K562 (cell line): ENCODE data around the gene CACNB1. TPM values are rescaled to one million over a fixed set of nuclear protein-coding genes. Genes with fewer than 3 reads are reported as not detected.
A peak's percentile ranks its signal among the peaks of the same experiment; 100 is the strongest.

Source experiments
- ADNP ChIP-seq: fragments of 200-800 bp; sonication (Bioruptor generic); IDR thresholded peaks from 2 replicates; pipeline ENCODE4 v1.6.1; 2016; ENCODE audit warnings: missing genetic modification characterization, missing compliant biosample characterization
- ARID2 ChIP-seq: fragments of 450-650 bp; IDR thresholded peaks from 2 replicates; pipeline ENCODE4 v1.6.1; 2017; ENCODE audit warnings: antibody characterized with exemption, mild to moderate bottlenecking
- BACH1 ChIP-seq: fragments of 200-800 bp; sonication (Bioruptor generic); IDR thresholded peaks from 2 replicates; pipeline ENCODE4 v1.6.1; 2016; ENCODE audit warnings: missing genetic modification characterization, missing compliant biosample characterization
- BRD4 ChIP-seq: fragments of 200-600 bp; sonication (generic); IDR thresholded peaks from 2 replicates; pipeline ENCODE4 v1.6.1; 2017; ENCODE audit warnings: inconsistent platforms
- CBX5 ChIP-seq: IDR thresholded peaks from 2 replicates; pipeline ENCODE4 v1.6.1; 2014; ENCODE audit warnings: low read depth, borderline replicate concordance
- COPS2 ChIP-seq: fragments of 450-650 bp; conservative IDR thresholded peaks from 2 replicates; pipeline ENCODE4 v1.6.1; 2016; ENCODE audit warnings: mild to moderate bottlenecking, moderate library complexity
- HDGF ChIP-seq: fragments of 450-650 bp; IDR thresholded peaks from 2 replicates; pipeline ENCODE4 v1.6.1; 2016
- HNRNPUL1 ChIP-seq: fragments of 200-400 bp; formaldehyde crosslinking; IDR thresholded peaks from 2 replicates; pipeline ENCODE4 v1.6.1; 2017; ENCODE audit warnings: low read length
- L3MBTL2 ChIP-seq: fragments of 450-650 bp; IDR thresholded peaks from 2 replicates; pipeline ENCODE4 v1.6.1; 2016; ENCODE audit warnings: mild to moderate bottlenecking, moderate library complexity
- MYC ChIP-seq, 2 experiments: fragments of 250-450 bp in 1 of 2; sonication (Bioruptor Pico) in 1 of 2; IDR thresholded peaks; 2 replicates each; pipeline versions ENCODE4 v1.5.1 to v1.6.1; 2012 to 2021; ENCODE audit warnings: low read depth in 2 of 2, borderline replicate concordance in 1 of 2, improper control_type of control experiment in 1 of 2, low read length in 1 of 2, mild to moderate bottlenecking in 1 of 2, moderate library complexity in 1 of 2
- POLR2AphosphoS2 ChIP-seq: IDR thresholded peaks from 2 replicates; pipeline ENCODE4 v1.6.1; 2012; ENCODE audit warnings: low read length, improper control_type of control experiment
- POLR2B ChIP-seq: fragments of 450-650 bp; IDR thresholded peaks from 2 replicates; pipeline ENCODE4 v1.6.1; 2018; ENCODE audit warnings: low read depth; ENCODE audit not compliant: partially characterized antibody
- RBM22 ChIP-seq: fragments of 200-400 bp; formaldehyde crosslinking; IDR thresholded peaks from 2 replicates; pipeline ENCODE4 v1.6.1; 2018; ENCODE audit warnings: low read length, low read depth; ENCODE audit not compliant: poor library complexity, severe bottlenecking
- SIX5 ChIP-seq, 2 experiments: IDR thresholded peaks; 2 replicates each; pipeline ENCODE4 v1.6.1; 2011; ENCODE audit warnings: low read length in 2 of 2, borderline replicate concordance in 1 of 2, low read depth in 1 of 2, mild to moderate bottlenecking in 1 of 2, moderate library complexity in 1 of 2; ENCODE audit not compliant: insufficient read depth in 1 of 2
- SMC3 ChIP-seq: conservative IDR thresholded peaks from 2 replicates; pipeline ENCODE4 v1.6.1; 2011; ENCODE audit warnings: low read depth, low read length, improper control_type of control experiment; ENCODE audit not compliant: insufficient read depth
- SNRNP70 ChIP-seq: fragments of 200-400 bp; formaldehyde crosslinking; optimal IDR thresholded peaks from 2 replicates; pipeline ENCODE3; 2017; ENCODE audit warnings: low read depth, low read length
- SRSF7 ChIP-seq: fragments of 200-400 bp; formaldehyde crosslinking; optimal IDR thresholded peaks from 2 replicates; pipeline ENCODE3; 2017; ENCODE audit warnings: mild to moderate bottlenecking, low read depth, low read length
- SUPT5H ChIP-seq: fragments of 450-650 bp; IDR thresholded peaks from 2 replicates; pipeline ENCODE4 v1.6.1; 2016
- TAF15 ChIP-seq: fragments of 200-400 bp; formaldehyde crosslinking; IDR thresholded peaks from 2 replicates; pipeline ENCODE4 v1.6.1; 2017; ENCODE audit warnings: mild to moderate bottlenecking, low read depth, low read length, moderate library complexity
- TAF7 ChIP-seq: fragments of 450-650 bp; IDR thresholded peaks from 2 replicates; pipeline ENCODE4 v1.6.1; 2016; ENCODE audit warnings: missing genetic modification characterization, missing compliant biosample characterization
- TEAD1 ChIP-seq, 2 experiments: fragments of 450-650 bp in 1 of 2; sonication (generic) in 1 of 2; formaldehyde crosslinking; IDR thresholded peaks; 2 replicates each; pipeline versions ENCODE4 v1.4.0 to v1.8.0; 2020 to 2022; ENCODE audit warnings: mild to moderate bottlenecking in 2 of 2, missing genetic modification reagents in 1 of 2
- TRIM28 ChIP-seq: fragments of 450-650 bp; IDR thresholded peaks from 2 replicates; pipeline ENCODE4 v1.6.1; 2017
- ZNF12 ChIP-seq: sonication (generic); formaldehyde crosslinking; IDR thresholded peaks from 2 replicates; pipeline ENCODE4 v1.4.0; 2020; ENCODE audit warnings: mild to moderate bottlenecking, missing genetic modification reagents
- ZNF184 ChIP-seq: sonication (generic); formaldehyde crosslinking; IDR thresholded peaks from 2 replicates; pipeline ENCODE4 v1.5.0; 2020; ENCODE audit warnings: missing genetic modification reagents
- ZNF311 ChIP-seq: fragments of 250-450 bp; sonication (Bioruptor Pico); IDR thresholded peaks from 2 replicates; pipeline ENCODE4 v1.4.0; 2020; ENCODE audit warnings: mild to moderate bottlenecking, moderate library complexity
- ZSCAN29 ChIP-seq: fragments of 450-650 bp; IDR thresholded peaks from 2 replicates; pipeline ENCODE4 v1.6.1; 2017
- polyA plus RNA-seq, 8 experiments: library from polyadenylated mRNA; depleted of rRNA in 4 of 8; stranded (reverse) in 5 of 8; unstranded in 3 of 8; fragments of >200 nt; fragmentation: Nextera tagmentation in 2 of 8; fragmentation: Illumina TruSeq in 1 of 8; extraction: Ambion mirVana in 2 of 8; extraction: Trizol in 1 of 8; gene quantifications; 2 replicates each; pipeline versions ENCODE4 v1.2.1 to v1.2.3, GENCODE V29; 2011 to 2014; ENCODE audit warnings: inconsistent platforms in 1 of 8, missing spikeins in 1 of 8
- total RNA-seq, 7 experiments: library from RNA; depleted of rRNA in 6 of 7; stranded (reverse); fragments of >200 nt in 6 of 7; fragmentation: Illumina TruSeq in 2 of 7; extraction: Trizol in 2 of 7; gene quantifications; 2 replicates each; pipeline versions ENCODE4 v1.2.1 to v1.2.3, GENCODE V29; 2011 to 2021; ENCODE audit warnings: low replicate concordance in 1 of 7
- TF ChIP-seq, protein P1 (sequence below): fragments of 250-450 bp; sonication (Bioruptor Pico); IDR thresholded peaks from 2 replicates; pipeline ENCODE4 v1.4.0; 2020; ENCODE audit warnings: mild to moderate bottlenecking, moderate library complexity, borderline replicate concordance
- TF ChIP-seq, protein P2 (sequence below): sonication (generic); formaldehyde crosslinking; IDR thresholded peaks from 2 replicates; pipeline ENCODE4 v1.8.0; 2022; ENCODE audit warnings: mild to moderate bottlenecking, missing genetic modification reagents

Gene CACNB1
- total and polyA plus RNA-seq, 9 of the 15 experiments (the other 6 are each of a cell fraction or from before 2014, with no cell fraction given): 0.08 to 7.4 (median 3.0) TPM

DNA sequence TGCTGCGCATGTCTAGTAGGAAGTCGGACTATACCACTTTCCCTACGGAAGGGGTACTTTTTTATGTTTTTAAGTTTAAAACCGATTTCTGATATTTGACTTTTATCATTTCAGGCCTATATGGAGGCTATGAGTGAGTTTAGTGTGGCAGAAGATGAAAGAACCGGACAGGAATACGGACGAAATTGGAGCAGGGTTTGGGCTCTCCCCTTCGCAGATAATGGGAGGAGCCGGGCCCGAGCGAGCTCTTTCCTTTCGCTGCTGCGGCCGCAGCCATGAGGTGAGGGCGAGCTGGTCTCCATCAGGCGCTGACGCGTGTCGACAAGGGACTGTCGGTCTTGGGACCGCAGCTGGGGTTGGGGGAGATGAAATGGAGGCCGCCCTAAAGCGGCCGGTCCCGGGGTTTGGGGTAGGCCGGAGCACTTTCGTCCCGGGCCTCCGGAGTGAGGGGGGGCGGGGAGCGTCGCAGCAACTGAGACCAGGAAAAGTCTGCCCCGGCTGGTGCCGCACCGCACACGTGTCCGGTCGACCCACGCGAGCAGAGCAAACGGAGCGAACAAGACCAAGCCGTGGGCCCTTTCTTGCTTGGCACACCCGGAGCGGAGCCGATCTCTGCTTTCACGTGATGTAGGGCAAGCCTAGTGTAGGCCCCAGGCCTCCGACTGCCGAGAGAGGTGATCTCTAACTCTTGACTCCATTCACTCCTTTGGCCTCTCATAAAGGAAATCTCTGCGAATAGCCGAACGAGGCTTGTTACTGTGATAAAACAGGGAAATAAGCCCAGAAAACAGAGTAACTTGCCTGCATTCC is 2.8 kb upstream of the CACNB1 start, which contains the start of gene RPL19 (continued):
- TF ChIP-seq, protein P1, sequence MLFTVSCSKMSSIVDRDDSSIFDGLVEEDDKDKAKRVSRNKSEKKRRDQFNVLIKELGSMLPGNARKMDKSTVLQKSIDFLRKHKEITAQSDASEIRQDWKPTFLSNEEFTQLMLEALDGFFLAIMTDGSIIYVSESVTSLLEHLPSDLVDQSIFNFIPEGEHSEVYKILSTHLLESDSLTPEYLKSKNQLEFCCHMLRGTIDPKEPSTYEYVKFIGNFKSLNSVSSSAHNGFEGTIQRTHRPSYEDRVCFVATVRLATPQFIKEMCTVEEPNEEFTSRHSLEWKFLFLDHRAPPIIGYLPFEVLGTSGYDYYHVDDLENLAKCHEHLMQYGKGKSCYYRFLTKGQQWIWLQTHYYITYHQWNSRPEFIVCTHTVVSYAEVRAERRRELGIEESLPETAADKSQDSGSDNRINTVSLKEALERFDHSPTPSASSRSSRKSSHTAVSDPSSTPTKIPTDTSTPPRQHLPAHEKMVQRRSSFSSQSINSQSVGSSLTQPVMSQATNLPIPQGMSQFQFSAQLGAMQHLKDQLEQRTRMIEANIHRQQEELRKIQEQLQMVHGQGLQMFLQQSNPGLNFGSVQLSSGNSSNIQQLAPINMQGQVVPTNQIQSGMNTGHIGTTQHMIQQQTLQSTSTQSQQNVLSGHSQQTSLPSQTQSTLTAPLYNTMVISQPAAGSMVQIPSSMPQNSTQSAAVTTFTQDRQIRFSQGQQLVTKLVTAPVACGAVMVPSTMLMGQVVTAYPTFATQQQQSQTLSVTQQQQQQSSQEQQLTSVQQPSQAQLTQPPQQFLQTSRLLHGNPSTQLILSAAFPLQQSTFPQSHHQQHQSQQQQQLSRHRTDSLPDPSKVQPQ (CRISPR knock-in tag): no peak
- TF ChIP-seq ZNF184 (no peak), BRD4 (peak; percentile 97), ZNF12 (CRISPR knock-in tag) (0 out of 2 replicates have a peak, but pooled peaks have one; percentile 30), TAF7 (tag) (peak; percentile 94), ADNP (tag) (no peak), SRSF7 (no peak), HDGF (no peak), POLR2B (peak; percentile 94), MYC (IDR thresholded peaks at IDR 0.05; ENCODE audit: low read depth, low read length) (peak; percentile 98), MYC (CRISPR knock-in tag; IDR thresholded peaks at IDR 0.05; ENCODE audit: borderline replicate concordance, low read depth) (peak; percentile 91), BACH1 (tag) (peak; percentile 20; the same call in 1 of the 2 replicates), ZSCAN29 (no peak), POLR2AphosphoS2 (no peak; the same call in 1 of the 2 replicates), SIX5 (IDR thresholded peaks at IDR 0.05; ENCODE audit: borderline replicate concordance in 1 of 2, insufficient read depth in 1 of 2, low read depth in 1 of 2, low read length in 2 of 2) (peak; percentile 21 to 50; a peak in 1 of 4 replicates), SNRNP70 (no peak), RBM22 (no peak), TAF15 (no peak), L3MBTL2 (peak; percentile 61; the same call in 1 of the 2 replicates), TRIM28 (peak; percentile 52; the same call in 1 of the 2 replicates), SMC3 (no peak), TEAD1 (CRISPR knock-in tag; IDR thresholded peaks at IDR 0.05) (peak in 1 of 2 experiments; percentile 8; a peak in 1 of 4 replicates), SUPT5H (peak; percentile 98), ZNF311 (CRISPR knock-in tag) (no peak), ARID2 (0 out of 2 replicates have a peak, but pooled peaks have one; percentile 11), COPS2 (no peak), CBX5 (no peak), HNRNPUL1 (no peak)
- TF ChIP-seq, protein P2, sequence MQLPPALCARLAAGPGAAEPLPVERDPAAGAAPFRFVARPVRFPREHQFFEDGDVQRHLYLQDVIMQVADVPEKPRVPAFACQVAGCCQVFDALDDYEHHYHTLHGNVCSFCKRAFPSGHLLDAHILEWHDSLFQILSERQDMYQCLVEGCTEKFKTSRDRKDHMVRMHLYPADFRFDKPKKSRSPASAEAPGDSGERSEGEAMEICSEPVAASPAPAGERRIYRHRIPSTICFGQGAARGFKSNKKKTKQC (CRISPR knock-in tag): peak; percentile 60; the same call in 1 of the 2 replicates
